ENCODE data around the gene DCAF7. TPM values are rescaled to one million over a fixed set of nuclear protein-coding genes. Genes with fewer than 3 reads are reported as not detected.

Gene DCAF7
- total and polyA plus RNA-seq, 4 donors = 13.2 to 24.0 (median 15.0) TPM

DNA sequence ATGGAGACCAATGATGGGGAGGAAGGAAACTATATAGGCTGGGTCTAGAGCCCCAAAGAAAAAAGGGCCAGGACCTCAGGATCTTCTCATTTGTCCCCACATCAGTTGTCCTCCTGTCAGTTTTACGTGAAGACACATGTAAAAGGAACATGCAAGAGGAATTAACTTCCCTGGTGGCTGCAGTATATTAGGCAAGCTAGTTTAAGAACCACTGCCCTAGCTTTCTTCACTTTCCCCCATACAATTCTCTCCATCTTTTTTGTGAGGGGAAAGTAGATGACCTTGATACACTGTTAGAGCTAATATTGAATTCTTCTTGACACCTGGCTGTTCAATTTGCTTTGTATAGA lies 74.2 kb downstream of the DCAF7 start:
- H3K4me3 ChIP-seq (ENCODE audit: low read depth in 1 of 3, low read length in 3 of 3) = no peak overlapping the region
- H3K4me1 ChIP-seq (ENCODE audit: control insufficient read depth in 4 of 4, insufficient read depth in 4 of 4, low read length in 3 of 4) = peaks cover 6 to 44% (median 20%) of the 10 kb centered on the region in 4 donors
- DNase-seq (ENCODE audit: low spot score) = no peak
- no peak overlapping the region for H3K9ac ChIP-seq (ENCODE audit: low read depth in 1 of 2, low read length in 2 of 2)
- H3K27me3 ChIP-seq (ENCODE audit: control insufficient read depth in 4 of 4, insufficient read depth in 4 of 4, low read length in 3 of 4) = no peaks in the 10 kb centered on the region
- no peaks in the 10 kb centered on the region for H3K9me3 ChIP-seq (ENCODE audit: control insufficient read depth in 4 of 4, low read length in 3 of 4)
- TF ChIP-seq GABPA (IDR thresholded peaks at IDR 0.05 in 1 of 2, conservative IDR thresholded peaks at IDR 0.05 in 1 of 2) (no peak), HNF4A (conservative IDR thresholded peaks at IDR 0.05) (no peak), RAD21 (IDR thresholded peaks at IDR 0.05) (no peak), NR2F2 (IDR thresholded peaks at IDR 0.05) (no peak), EGR1 (IDR thresholded peaks at IDR 0.05; ENCODE audit: low read depth in 2 of 2) (no peak)
- TF ChIP-seq, protein P1, sequence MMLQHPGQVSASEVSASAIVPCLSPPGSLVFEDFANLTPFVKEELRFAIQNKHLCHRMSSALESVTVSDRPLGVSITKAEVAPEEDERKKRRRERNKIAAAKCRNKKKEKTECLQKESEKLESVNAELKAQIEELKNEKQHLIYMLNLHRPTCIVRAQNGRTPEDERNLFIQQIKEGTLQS (IDR thresholded peaks at IDR 0.05) = no peak
- TF ChIP-seq, protein P2, sequence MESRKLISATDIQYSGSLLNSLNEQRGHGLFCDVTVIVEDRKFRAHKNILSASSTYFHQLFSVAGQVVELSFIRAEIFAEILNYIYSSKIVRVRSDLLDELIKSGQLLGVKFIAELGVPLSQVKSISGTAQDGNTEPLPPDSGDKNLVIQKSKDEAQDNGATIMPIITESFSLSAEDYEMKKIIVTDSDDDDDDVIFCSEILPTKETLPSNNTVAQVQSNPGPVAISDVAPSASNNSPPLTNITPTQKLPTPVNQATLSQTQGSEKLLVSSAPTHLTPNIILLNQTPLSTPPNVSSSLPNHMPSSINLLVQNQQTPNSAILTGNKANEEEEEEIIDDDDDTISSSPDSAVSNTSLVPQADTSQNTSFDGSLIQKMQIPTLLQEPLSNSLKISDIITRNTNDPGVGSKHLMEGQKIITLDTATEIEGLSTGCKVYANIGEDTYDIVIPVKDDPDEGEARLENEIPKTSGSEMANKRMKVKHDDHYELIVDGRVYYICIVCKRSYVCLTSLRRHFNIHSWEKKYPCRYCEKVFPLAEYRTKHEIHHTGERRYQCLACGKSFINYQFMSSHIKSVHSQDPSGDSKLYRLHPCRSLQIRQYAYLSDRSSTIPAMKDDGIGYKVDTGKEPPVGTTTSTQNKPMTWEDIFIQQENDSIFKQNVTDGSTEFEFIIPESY (IDR thresholded peaks at IDR 0.05) = no peak
- TF ChIP-seq, protein P3, sequence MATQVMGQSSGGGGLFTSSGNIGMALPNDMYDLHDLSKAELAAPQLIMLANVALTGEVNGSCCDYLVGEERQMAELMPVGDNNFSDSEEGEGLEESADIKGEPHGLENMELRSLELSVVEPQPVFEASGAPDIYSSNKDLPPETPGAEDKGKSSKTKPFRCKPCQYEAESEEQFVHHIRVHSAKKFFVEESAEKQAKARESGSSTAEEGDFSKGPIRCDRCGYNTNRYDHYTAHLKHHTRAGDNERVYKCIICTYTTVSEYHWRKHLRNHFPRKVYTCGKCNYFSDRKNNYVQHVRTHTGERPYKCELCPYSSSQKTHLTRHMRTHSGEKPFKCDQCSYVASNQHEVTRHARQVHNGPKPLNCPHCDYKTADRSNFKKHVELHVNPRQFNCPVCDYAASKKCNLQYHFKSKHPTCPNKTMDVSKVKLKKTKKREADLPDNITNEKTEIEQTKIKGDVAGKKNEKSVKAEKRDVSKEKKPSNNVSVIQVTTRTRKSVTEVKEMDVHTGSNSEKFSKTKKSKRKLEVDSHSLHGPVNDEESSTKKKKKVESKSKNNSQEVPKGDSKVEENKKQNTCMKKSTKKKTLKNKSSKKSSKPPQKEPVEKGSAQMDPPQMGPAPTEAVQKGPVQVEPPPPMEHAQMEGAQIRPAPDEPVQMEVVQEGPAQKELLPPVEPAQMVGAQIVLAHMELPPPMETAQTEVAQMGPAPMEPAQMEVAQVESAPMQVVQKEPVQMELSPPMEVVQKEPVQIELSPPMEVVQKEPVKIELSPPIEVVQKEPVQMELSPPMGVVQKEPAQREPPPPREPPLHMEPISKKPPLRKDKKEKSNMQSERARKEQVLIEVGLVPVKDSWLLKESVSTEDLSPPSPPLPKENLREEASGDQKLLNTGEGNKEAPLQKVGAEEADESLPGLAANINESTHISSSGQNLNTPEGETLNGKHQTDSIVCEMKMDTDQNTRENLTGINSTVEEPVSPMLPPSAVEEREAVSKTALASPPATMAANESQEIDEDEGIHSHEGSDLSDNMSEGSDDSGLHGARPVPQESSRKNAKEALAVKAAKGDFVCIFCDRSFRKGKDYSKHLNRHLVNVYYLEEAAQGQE (IDR thresholded peaks at IDR 0.05) = no peak
- TF ChIP-seq, protein P4, sequence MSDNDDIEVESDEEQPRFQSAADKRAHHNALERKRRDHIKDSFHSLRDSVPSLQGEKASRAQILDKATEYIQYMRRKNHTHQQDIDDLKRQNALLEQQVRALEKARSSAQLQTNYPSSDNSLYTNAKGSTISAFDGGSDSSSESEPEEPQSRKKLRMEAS (IDR thresholded peaks at IDR 0.05) = no peak
- TF ChIP-seq, protein P5, sequence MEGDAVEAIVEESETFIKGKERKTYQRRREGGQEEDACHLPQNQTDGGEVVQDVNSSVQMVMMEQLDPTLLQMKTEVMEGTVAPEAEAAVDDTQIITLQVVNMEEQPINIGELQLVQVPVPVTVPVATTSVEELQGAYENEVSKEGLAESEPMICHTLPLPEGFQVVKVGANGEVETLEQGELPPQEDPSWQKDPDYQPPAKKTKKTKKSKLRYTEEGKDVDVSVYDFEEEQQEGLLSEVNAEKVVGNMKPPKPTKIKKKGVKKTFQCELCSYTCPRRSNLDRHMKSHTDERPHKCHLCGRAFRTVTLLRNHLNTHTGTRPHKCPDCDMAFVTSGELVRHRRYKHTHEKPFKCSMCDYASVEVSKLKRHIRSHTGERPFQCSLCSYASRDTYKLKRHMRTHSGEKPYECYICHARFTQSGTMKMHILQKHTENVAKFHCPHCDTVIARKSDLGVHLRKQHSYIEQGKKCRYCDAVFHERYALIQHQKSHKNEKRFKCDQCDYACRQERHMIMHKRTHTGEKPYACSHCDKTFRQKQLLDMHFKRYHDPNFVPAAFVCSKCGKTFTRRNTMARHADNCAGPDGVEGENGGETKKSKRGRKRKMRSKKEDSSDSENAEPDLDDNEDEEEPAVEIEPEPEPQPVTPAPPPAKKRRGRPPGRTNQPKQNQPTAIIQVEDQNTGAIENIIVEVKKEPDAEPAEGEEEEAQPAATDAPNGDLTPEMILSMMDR (IDR thresholded peaks at IDR 0.05; ENCODE audit: low read depth, low read length, missing input control) = no peak
- H3K27ac ChIP-seq (ENCODE audit: low read depth in 1 of 2, low read length in 2 of 2) = no peak overlapping the region
- 78% methylated on average over 1 of the region's 1 CpG for WGBS
- H3K36me3 ChIP-seq (ENCODE audit: control insufficient read depth in 4 of 4, insufficient read depth in 3 of 4, low read depth in 1 of 4, low read length in 3 of 4) = no peaks in the 10 kb centered on the region

DNA sequence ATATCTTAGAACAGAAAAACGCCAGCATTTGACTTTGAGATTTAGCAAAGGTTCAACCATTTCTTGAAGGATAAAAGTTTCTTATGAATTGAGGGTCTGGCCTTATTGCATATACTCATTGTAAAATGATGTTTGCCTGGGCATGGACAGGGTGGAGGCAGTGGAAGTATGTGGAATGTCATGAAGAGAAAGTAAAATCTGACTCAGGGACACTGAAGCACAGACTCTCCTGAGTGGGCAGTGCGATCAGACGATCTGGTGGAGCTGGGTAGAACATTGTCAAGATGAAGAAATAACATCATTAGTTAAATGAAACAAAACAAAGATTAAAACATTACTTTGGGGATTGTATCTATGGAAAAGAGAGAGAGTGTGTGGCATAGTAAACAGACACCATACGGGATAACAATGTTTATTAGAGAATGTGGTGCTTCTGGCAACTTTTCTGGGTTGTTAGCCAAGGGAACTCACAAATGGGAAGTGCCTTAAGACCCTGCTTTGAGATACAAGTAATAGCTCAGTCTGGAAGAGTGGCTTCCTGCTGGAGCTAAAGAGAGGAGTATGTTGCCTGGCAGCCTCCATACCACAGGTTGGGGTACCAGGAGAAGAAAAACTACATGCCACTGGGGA lies 76.4 kb downstream of the DCAF7 start:
- peak overlapping the region; percentile 34 to 37 for H3K27ac ChIP-seq (ENCODE audit: low read depth in 1 of 2, low read length in 2 of 2)
- no peak overlapping the region for H3K4me3 ChIP-seq (ENCODE audit: low read depth in 1 of 3, low read length in 3 of 3)
- H3K9ac ChIP-seq (ENCODE audit: low read depth in 1 of 2, low read length in 2 of 2) = peak overlapping the region in 1 of 2 donors; percentile 27
- TF ChIP-seq RXRA (IDR thresholded peaks at IDR 0.05) (no peak), JUND (IDR thresholded peaks at IDR 0.05) (no peak), HNF4A (conservative IDR thresholded peaks at IDR 0.05) (no peak), SP1 (IDR thresholded peaks at IDR 0.05) (no peak), YY1 (IDR thresholded peaks at IDR 0.05) (no peak), EGR1 (IDR thresholded peaks at IDR 0.05; ENCODE audit: low read depth in 2 of 2) (no peak), GABPA (IDR thresholded peaks at IDR 0.05 in 1 of 2, conservative IDR thresholded peaks at IDR 0.05 in 1 of 2) (no peak)
- TF ChIP-seq, protein P2 (IDR thresholded peaks at IDR 0.05) = no peak
- WGBS = 65% methylated on average over 4 of the region's 4 CpGs
- peaks cover 4 to 46% (median 18%) of the 10 kb centered on the region in 4 donors for H3K4me1 ChIP-seq (ENCODE audit: control insufficient read depth in 4 of 4, insufficient read depth in 4 of 4, low read length in 3 of 4)
- DNase-seq (ENCODE audit: low spot score) = no peak
- H3K9me3 ChIP-seq (ENCODE audit: control insufficient read depth in 4 of 4, low read length in 3 of 4) = no peaks in the 10 kb centered on the region
- no peaks in the 10 kb centered on the region for H3K36me3 ChIP-seq (ENCODE audit: control insufficient read depth in 4 of 4, insufficient read depth in 3 of 4, low read depth in 1 of 4, low read length in 3 of 4)
- H3K27me3 ChIP-seq (ENCODE audit: control insufficient read depth in 4 of 4, insufficient read depth in 4 of 4, low read length in 3 of 4) = no peaks in the 10 kb centered on the region
